Peyer's patch (tissue), 4 donors: ENCODE results near the gene ST6GAL1. TPM values are rescaled to one million over a fixed set of nuclear protein-coding genes. Genes with fewer than 3 reads are reported as not detected.

Source experiments
- DNase-seq, 3 donors: peaks; one replicate each; pipeline ENCODE4 v3.0.0-alpha.2; 2017 to 2019
- H3K27ac ChIP-seq, 4 donors: fragments of 200-600 bp; sonication (generic); one replicate each; pipeline ENCODE4 v1.5.1; 2016 to 2019
- H3K27me3 ChIP-seq, 2 donors: fragments of 200-600 bp; sonication (generic); one replicate each; pipeline ENCODE4 v1.5.1; 2019
- H3K36me3 ChIP-seq, 3 donors: fragments of 200-600 bp; sonication (generic); one replicate each; pipeline ENCODE4 v1.5.1; 2016 to 2019
- H3K4me1 ChIP-seq, 4 donors: fragments of 200-600 bp; sonication (generic); one replicate each; pipeline ENCODE4 v1.5.1; 2016 to 2019
- H3K4me3 ChIP-seq, 4 donors: fragments of 200-600 bp; sonication (generic); 1 replicate in 3 of 4; 2 replicates in 1 of 4; pipeline ENCODE4 v1.5.1; 2016 to 2019; ENCODE audit warnings: mild to moderate bottlenecking in 1 of 4
- H3K9me3 ChIP-seq, 4 donors: fragments of 200-600 bp; sonication (generic); one replicate each; pipeline ENCODE4 v1.5.1; 2016 to 2019; ENCODE audit warnings: mild to moderate bottlenecking in 1 of 4
- POLR2A ChIP-seq, 2 donors: fragments of 450-650 bp; IDR thresholded peaks; one replicate each; pipeline ENCODE4 v1.5.1; 2017; ENCODE audit warnings: antibody characterized with exemption in 2 of 2, mild to moderate bottlenecking in 2 of 2, moderate library complexity in 2 of 2
- total RNA-seq, 4 donors: library from RNA; depleted of rRNA; stranded (reverse); fragments of >200 nt; gene quantifications; one replicate each; pipeline ENCODE4 v1.1.0, GENCODE V29; 2016
- TF ChIP-seq, protein P1 (sequence below), 6 experiments: fragments of 450-650 bp in 4 of 6; fragments of 200-600 bp in 2 of 6; sonication (generic) in 1 of 6; IDR thresholded peaks; one replicate each; pipeline ENCODE4 v1.5.1; 2017 to 2019; ENCODE audit warnings: antibody characterized with exemption in 6 of 6, mild to moderate bottlenecking in 3 of 6, moderate library complexity in 1 of 6

Gene ST6GAL1
- total RNA-seq, 4 donors from 2014 or later: 3.7 to 96.6 (median 14.9) TPM

DNA sequence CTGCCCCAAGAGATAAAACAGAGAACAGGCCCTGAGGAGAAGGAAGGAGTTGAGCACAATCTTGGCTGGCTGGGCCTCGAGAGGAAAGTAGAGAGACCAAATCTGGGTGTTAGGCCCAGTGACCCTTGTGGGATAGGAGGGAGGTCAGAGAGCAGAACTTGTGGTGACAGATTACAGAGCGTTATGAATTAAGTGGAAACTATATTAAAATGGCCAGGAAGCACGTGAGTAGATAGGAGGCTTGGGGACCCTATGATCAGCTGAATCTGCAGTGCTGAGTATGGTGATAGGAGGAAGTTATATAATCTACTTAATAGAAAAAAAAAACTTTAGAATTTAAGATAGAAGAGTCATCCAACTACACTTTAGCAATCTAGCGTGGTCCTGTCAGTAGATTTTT is 30.0 kb downstream of the ST6GAL1 start:
- DNase-seq: no peak
- no peak for TF ChIP-seq POLR2A (IDR thresholded peaks at IDR 0.05)
- TF ChIP-seq, protein P1, sequence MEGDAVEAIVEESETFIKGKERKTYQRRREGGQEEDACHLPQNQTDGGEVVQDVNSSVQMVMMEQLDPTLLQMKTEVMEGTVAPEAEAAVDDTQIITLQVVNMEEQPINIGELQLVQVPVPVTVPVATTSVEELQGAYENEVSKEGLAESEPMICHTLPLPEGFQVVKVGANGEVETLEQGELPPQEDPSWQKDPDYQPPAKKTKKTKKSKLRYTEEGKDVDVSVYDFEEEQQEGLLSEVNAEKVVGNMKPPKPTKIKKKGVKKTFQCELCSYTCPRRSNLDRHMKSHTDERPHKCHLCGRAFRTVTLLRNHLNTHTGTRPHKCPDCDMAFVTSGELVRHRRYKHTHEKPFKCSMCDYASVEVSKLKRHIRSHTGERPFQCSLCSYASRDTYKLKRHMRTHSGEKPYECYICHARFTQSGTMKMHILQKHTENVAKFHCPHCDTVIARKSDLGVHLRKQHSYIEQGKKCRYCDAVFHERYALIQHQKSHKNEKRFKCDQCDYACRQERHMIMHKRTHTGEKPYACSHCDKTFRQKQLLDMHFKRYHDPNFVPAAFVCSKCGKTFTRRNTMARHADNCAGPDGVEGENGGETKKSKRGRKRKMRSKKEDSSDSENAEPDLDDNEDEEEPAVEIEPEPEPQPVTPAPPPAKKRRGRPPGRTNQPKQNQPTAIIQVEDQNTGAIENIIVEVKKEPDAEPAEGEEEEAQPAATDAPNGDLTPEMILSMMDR (IDR thresholded peaks at IDR 0.05): no peak
- H3K9me3 ChIP-seq: no peaks in the 10 kb centered on the region
- H3K4me1 ChIP-seq: peaks cover 0 to 7% (median 3%) of the 10 kb centered on the region in 4 donors
- no peaks in the 10 kb centered on the region for H3K36me3 ChIP-seq
- H3K27me3 ChIP-seq: no peaks in the 10 kb centered on the region
- no peak overlapping the region for H3K4me3 ChIP-seq
- H3K27ac ChIP-seq: peak overlapping the region in 1 of 4 donors; percentile 10

- Histone ChIP-seq H3K27ac (no peak overlapping the region), H3K9me3 (no peaks in the 10 kb centered on the region), H3K4me3 (no peak overlapping the region), H3K36me3 (no peaks in the 10 kb centered on the region), H3K4me1 (peaks cover 0 to 7% (median 3%) of the 10 kb centered on the region in 4 donors), H3K27me3 (no peaks in the 10 kb centered on the region)
- TF ChIP-seq, protein P1 (IDR thresholded peaks at IDR 0.05): no peak
- no peak for TF ChIP-seq POLR2A (IDR thresholded peaks at IDR 0.05)
- peak in 1 of 3 donors; percentile 18 for DNase-seq
These were observed 32.1 kb downstream of the ST6GAL1 start for GRCh38 chr3:186962445-186962844.

DNA sequence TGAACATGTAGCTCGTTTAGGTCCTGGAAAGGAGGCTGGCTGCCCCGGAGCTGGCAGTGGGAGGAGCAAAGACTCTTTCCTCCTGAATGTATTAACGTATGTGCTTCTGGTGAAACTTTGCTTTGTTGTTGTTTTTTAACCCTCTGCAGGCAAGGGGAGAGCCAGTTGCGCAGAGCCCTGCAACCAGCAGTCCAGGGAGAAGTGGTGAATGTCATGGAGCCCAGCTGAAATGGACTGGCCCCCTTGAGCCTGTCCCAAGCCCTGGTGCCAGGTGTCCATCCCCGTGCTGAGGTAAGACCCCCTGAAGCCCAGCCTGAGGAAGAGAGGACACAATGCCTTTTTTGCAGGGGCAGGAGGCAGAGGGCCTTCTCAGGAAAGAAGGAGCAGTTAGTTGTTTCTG is 33.3 kb downstream of the ST6GAL1 start:
- H3K4me1 ChIP-seq: peaks cover 0 to 7% (median 3%) of the 10 kb centered on the region in 4 donors
- H3K36me3 ChIP-seq: no peaks in the 10 kb centered on the region
- no peak overlapping the region for H3K4me3 ChIP-seq
- H3K27me3 ChIP-seq: no peaks in the 10 kb centered on the region
- H3K27ac ChIP-seq: no peak overlapping the region
- no peak for TF ChIP-seq POLR2A (IDR thresholded peaks at IDR 0.05)
- TF ChIP-seq, protein P1 (IDR thresholded peaks at IDR 0.05): no peak
- no peaks in the 10 kb centered on the region for H3K9me3 ChIP-seq
- peak in 1 of 3 donors; percentile 39 for DNase-seq

DNA sequence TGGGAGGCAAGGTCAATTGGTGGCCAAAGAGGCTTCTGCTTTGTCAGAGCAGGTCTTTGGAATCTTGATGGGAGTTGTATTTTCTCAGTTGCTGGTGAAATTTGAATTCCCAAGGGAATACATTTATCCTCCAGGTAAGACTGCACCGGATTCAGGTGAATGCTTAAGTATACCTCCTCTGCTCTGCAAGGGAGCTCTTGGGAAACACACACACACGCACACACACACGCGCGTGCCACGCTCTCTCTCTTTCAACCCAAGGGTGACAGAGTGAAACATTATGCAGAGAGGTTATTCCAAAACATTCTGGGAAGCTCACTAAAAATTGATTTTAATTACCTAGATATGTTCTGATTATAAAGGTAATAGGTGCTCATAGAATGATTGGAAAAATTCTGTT is 33.7 kb downstream of the ST6GAL1 start:
- TF ChIP-seq POLR2A (IDR thresholded peaks at IDR 0.05): no peak
- TF ChIP-seq, protein P1 (IDR thresholded peaks at IDR 0.05): no peak
- DNase-seq: peak in 1 of 3 donors; percentile 8
- no peak overlapping the region for H3K27ac ChIP-seq
- H3K27me3 ChIP-seq: no peaks in the 10 kb centered on the region
- H3K9me3 ChIP-seq: no peaks in the 10 kb centered on the region
- peaks cover 0 to 7% (median 3%) of the 10 kb centered on the region in 4 donors for H3K4me1 ChIP-seq
- no peak overlapping the region for H3K4me3 ChIP-seq
- no peaks in the 10 kb centered on the region for H3K36me3 ChIP-seq

- Histone ChIP-seq H3K27ac (no peak overlapping the region), H3K4me1 (peaks cover 0 to 6% (median under 1%) of the 10 kb centered on the region in 4 donors), H3K4me3 (no peak overlapping the region), H3K9me3 (no peaks in the 10 kb centered on the region), H3K36me3 (no peaks in the 10 kb centered on the region), H3K27me3 (no peaks in the 10 kb centered on the region)
- no peak for DNase-seq
- no peak for TF ChIP-seq POLR2A (IDR thresholded peaks at IDR 0.05)
- TF ChIP-seq, protein P1 (IDR thresholded peaks at IDR 0.05): no peak
These were observed 34.3 kb downstream of the ST6GAL1 start for GRCh38 chr3:186964616-186965015.
